H1 (cell line): ENCODE measurements around the gene NCR2. TPM values are rescaled to one million over a fixed set of nuclear protein-coding genes. Genes with fewer than 3 reads are reported as not detected.
A peak's percentile ranks its signal among the peaks of the same experiment; 100 is the strongest.

Source experiments
- CTCF ChIA-PET: fragments of 300-600 bp; sonication (Branson Sonifier 250); formaldehyde crosslinking; loops from one replicate; lab custom pipeline; 2021; ENCODE audit not compliant: partially characterized antibody; lab: Charles Lee
- POLR2A ChIA-PET: fragments of 300-600 bp; sonication (Branson Sonifier 250); formaldehyde crosslinking; loops from one replicate; lab custom pipeline; 2021; ENCODE audit warnings: inconsistent platforms; ENCODE audit not compliant: partially characterized antibody; lab: Charles Lee
- DNase-seq, 2 experiments: peaks; one replicate each; pipeline versions ENCODE4 v3.0.0 to v3.0.0-alpha.2; 2010 to 2022; ENCODE audit warnings: low spot score in 2 of 2, low read depth in 1 of 2, mixed read lengths in 1 of 2
- FAIRE-seq: peaks from 2 replicates; lab custom pipeline; 2011; peaks lifted over from hg19 to GRCh38; lab: Jason Lieb, UNC
- H2AFZ ChIP-seq: 2 replicates; pipeline ENCODE4 v1.8.1; 2012; ENCODE audit warnings: low read length, inconsistent platforms
- H2AK5ac ChIP-seq: 2 replicates; pipeline ENCODE4 v1.6.1; 2013; ENCODE audit warnings: low read depth, low read length
- H2BK120ac ChIP-seq: replicated peaks from 2 replicates; pipeline ENCODE3; 2013; ENCODE audit warnings: low read depth, low read length, inconsistent platforms
- H2BK12ac ChIP-seq: 2 replicates; pipeline ENCODE4 v1.6.1; 2013; ENCODE audit warnings: low read depth, low read length
- H2BK15ac ChIP-seq: 2 replicates; pipeline ENCODE4 v1.6.1; 2013; ENCODE audit warnings: low read length
- H2BK20ac ChIP-seq: 2 replicates; pipeline ENCODE4 v1.6.1; 2013; ENCODE audit warnings: low read length
- H2BK5ac ChIP-seq: 2 replicates; pipeline ENCODE4 v1.6.1; 2013; ENCODE audit warnings: low read depth, low read length
- H3K14ac ChIP-seq: 2 replicates; pipeline ENCODE4 v1.6.1; 2013; ENCODE audit warnings: inconsistent platforms; ENCODE audit not compliant: insufficient read length
- H3K18ac ChIP-seq: 2 replicates; pipeline ENCODE4 v1.6.1; 2013; ENCODE audit warnings: low read length; ENCODE audit errors: extremely low read depth
- H3K23ac ChIP-seq: 2 replicates; pipeline ENCODE4 v1.6.1; 2013; ENCODE audit warnings: inconsistent platforms; ENCODE audit not compliant: insufficient read length
- H3K23me2 ChIP-seq: 2 replicates; pipeline ENCODE4 v1.6.1; 2013; ENCODE audit warnings: low read depth, low read length
- H3K27ac ChIP-seq: 2 replicates; pipeline ENCODE4 v1.6.1; 2011; ENCODE audit warnings: low read depth, low read length, inconsistent platforms
- H3K27me3 ChIP-seq, 4 experiments: replicated peaks in 1 of 4; 1 replicate in 1 of 4; 2 replicates in 3 of 4; pipeline versions ENCODE4 v1.6.1 to v1.8.1; 2011 to 2013; ENCODE audit warnings: low read length in 3 of 4, mild to moderate bottlenecking in 3 of 4, inconsistent platforms in 2 of 4, mixed read lengths in 2 of 4, moderate library complexity in 1 of 4; ENCODE audit not compliant: control insufficient read depth in 3 of 4, insufficient read depth in 3 of 4; ENCODE audit errors: extremely low read depth in 1 of 4
- H3K36me3 ChIP-seq, 4 experiments: 2 replicates each; pipeline versions ENCODE4 v1.6.1 to v1.8.1; 2011 to 2013; ENCODE audit warnings: mild to moderate bottlenecking in 4 of 4, low read length in 3 of 4, moderate library complexity in 2 of 4, control low read depth in 1 of 4, inconsistent platforms in 1 of 4; ENCODE audit not compliant: insufficient read depth in 4 of 4, control insufficient read depth in 2 of 4
- H3K4ac ChIP-seq: replicated peaks from 2 replicates; pipeline ENCODE3; 2013; ENCODE audit warnings: low read length, low read depth, mixed read lengths, inconsistent platforms; ENCODE audit not compliant: insufficient read length
- H3K4me1 ChIP-seq, 4 experiments: replicated peaks in 1 of 4; 1 replicate in 1 of 4; 2 replicates in 3 of 4; pipeline versions ENCODE4 v1.6.1 to v1.8.1; 2011 to 2013; ENCODE audit warnings: low read length in 3 of 4, inconsistent platforms in 2 of 4, mixed read lengths in 1 of 4; ENCODE audit not compliant: insufficient read depth in 4 of 4, control insufficient read depth in 3 of 4
- H3K4me2 ChIP-seq, 2 experiments: 2 replicates each; pipeline versions ENCODE4 v1.6.1 to v1.8.1; 2011 to 2013; ENCODE audit warnings: low read depth in 2 of 2, low read length in 2 of 2, control low read depth in 1 of 2, inconsistent platforms in 1 of 2, mild to moderate bottlenecking in 1 of 2; ENCODE audit not compliant: insufficient read depth in 1 of 2
- H3K4me3 ChIP-seq, 4 experiments: fragments of 200-600, 300-600 bp in 1 of 4; sonication (generic), shearing (Covaris generic), sonication (Bioruptor Twin) in 1 of 4; 2 replicates each; pipeline versions ENCODE4 v1.5.1 to v1.8.1; 2011 to 2016; ENCODE audit warnings: low read length in 4 of 4, low read depth in 3 of 4, control low read depth in 2 of 4, inconsistent platforms in 2 of 4, mild to moderate bottlenecking in 2 of 4, mixed read lengths in 1 of 4, moderate library complexity in 1 of 4; ENCODE audit not compliant: insufficient read depth in 2 of 4; ENCODE audit errors: extremely low read depth in 1 of 4
- H3K56ac ChIP-seq: replicated peaks from 2 replicates; pipeline ENCODE3; 2013; ENCODE audit warnings: low read depth, mild to moderate bottlenecking, mixed read lengths, low read length, inconsistent platforms; ENCODE audit not compliant: insufficient read length
- H3K79me1 ChIP-seq: 2 replicates; pipeline ENCODE4 v1.6.1; 2013; ENCODE audit warnings: low read depth, low read length, control low read depth
- H3K79me2 ChIP-seq, 2 experiments: 2 replicates each; pipeline versions ENCODE4 v1.6.1 to v1.8.1; 2012 to 2013; ENCODE audit warnings: low read length in 2 of 2, mild to moderate bottlenecking in 2 of 2, inconsistent platforms in 1 of 2; ENCODE audit not compliant: insufficient read depth in 2 of 2, control insufficient read depth in 1 of 2
- H3K9ac ChIP-seq, 4 experiments: replicated peaks in 1 of 4; 1 replicate in 1 of 4; 2 replicates in 3 of 4; pipeline versions ENCODE4 v1.6.1 to v1.8.1; 2011 to 2013; ENCODE audit warnings: low read depth in 3 of 4, low read length in 3 of 4, control low read depth in 2 of 4, mild to moderate bottlenecking in 2 of 4, moderate library complexity in 2 of 4, inconsistent platforms in 1 of 4; ENCODE audit errors: extremely low read depth in 1 of 4
- H3K9me3 ChIP-seq, 2 experiments: 2 replicates each; pipeline versions ENCODE4 v1.6.1 to v1.8.1; 2012 to 2013; ENCODE audit warnings: mild to moderate bottlenecking in 2 of 2, moderate library complexity in 2 of 2, control low read depth in 1 of 2, inconsistent platforms in 1 of 2, low read depth in 1 of 2, low read length in 1 of 2, mixed read lengths in 1 of 2; ENCODE audit not compliant: insufficient read depth in 2 of 2
- H4K20me1 ChIP-seq, 2 experiments: replicated peaks in 1 of 2; 2 replicates each; pipeline versions ENCODE3 to v1.8.1; 2011 to 2013; ENCODE audit warnings: inconsistent platforms in 2 of 2, low read length in 2 of 2, mild to moderate bottlenecking in 1 of 2; ENCODE audit not compliant: insufficient read depth in 2 of 2, control insufficient read depth in 1 of 2
- H4K5ac ChIP-seq: 2 replicates; pipeline ENCODE4 v1.6.1; 2013; ENCODE audit warnings: low read length, low read depth, mixed read lengths, inconsistent platforms; ENCODE audit not compliant: insufficient read length
- H4K8ac ChIP-seq: 2 replicates; pipeline ENCODE4 v1.8.0; 2013; ENCODE audit warnings: mild to moderate bottlenecking, moderate library complexity, low read length, inconsistent platforms; ENCODE audit not compliant: insufficient read depth; ENCODE audit errors: extremely low read depth
- H4K91ac ChIP-seq: replicated peaks from 2 replicates; pipeline ENCODE3; 2013; ENCODE audit warnings: low read length, mixed read lengths, inconsistent platforms; ENCODE audit not compliant: insufficient read length
- CTCF ChIP-seq, 3 experiments: IDR thresholded peaks; 1 replicate in 2 of 3; 2 replicates in 1 of 3; pipeline versions ENCODE4 v1.5.1 to v1.6.1; 2011; ENCODE audit warnings: low read length in 3 of 3, mild to moderate bottlenecking in 3 of 3, inconsistent platforms in 2 of 3, low read depth in 1 of 3, moderate library complexity in 1 of 3; ENCODE audit not compliant: insufficient read depth in 1 of 3; ENCODE audit errors: control extremely low read depth in 1 of 3
- RAD21 ChIP-seq, 2 experiments: IDR thresholded peaks in 1 of 2; conservative IDR thresholded peaks in 1 of 2; 2 replicates each; pipeline ENCODE4 v1.6.1; 2011; ENCODE audit warnings: low read depth in 2 of 2, low read length in 2 of 2, improper control_type of control experiment in 1 of 2, inconsistent platforms in 1 of 2, mild to moderate bottlenecking in 1 of 2, moderate library complexity in 1 of 2
- RFX5 ChIP-seq: IDR thresholded peaks from 2 replicates; pipeline ENCODE4 v1.6.1; 2011; ENCODE audit warnings: low read depth, low read length, improper control_type of control experiment, borderline replicate concordance
- TBP ChIP-seq: IDR thresholded peaks from 2 replicates; pipeline ENCODE4 v1.6.1; 2011; ENCODE audit warnings: low read depth, low read length, improper control_type of control experiment
- WGBS, 2 experiments: shearing (Covaris generic) in 1 of 2; methylation state at CpG; one replicate each; pipeline versions ENCODE4 v1.1.6 to v1.1.7; 2013 to 2015; ENCODE audit warnings: low lambda C conversion rate in 2 of 2, mixed read lengths in 2 of 2, inconsistent platforms in 1 of 2, low coverage in 1 of 2, missing lambda C conversion rate in 1 of 2; ENCODE audit not compliant: insufficient replicate concordance in 2 of 2, insufficient coverage in 1 of 2, insufficient read length in 1 of 2; ENCODE audit errors: extremely low coverage in 1 of 2, missing lambda C conversion rate in 1 of 2; 5-methylcytosine and 5-hydroxymethylcytosine counted together
- polyA plus RNA-seq, 7 experiments: library from polyadenylated mRNA; depleted of rRNA in 3 of 7; stranded (reverse) in 5 of 7; unstranded in 2 of 7; fragments of >200 nt in 5 of 7; fragments of 200-250 nt in 2 of 7; gene quantifications; 1 replicate in 5 of 7; 2 replicates in 1 of 7; 4 replicates in 1 of 7; pipeline versions ENCODE4 v1.2.1 to v1.2.3, GENCODE V29; 2011 to 2013; ENCODE audit warnings: missing spikeins in 2 of 7, mixed read lengths in 2 of 7
- total RNA-seq: library from RNA; stranded (reverse); fragmentation: NEBNext Ultra II Directional; extraction: Animal tissue kit (Norgen Biotek cat#: 25700); gene quantifications from 2 replicates; pipeline ENCODE4 v1.2.1, GENCODE V29; 2021
- TF ChIP-seq, protein P1 (sequence below): IDR thresholded peaks from 2 replicates; pipeline ENCODE4 v1.6.1; 2012; ENCODE audit warnings: inconsistent platforms

NCR2 gene
- total and polyA plus RNA-seq, 2 of the 8 experiments (the other 6 are each of a cell fraction or from before 2014, with no cell fraction given), result not detected

DNA sequence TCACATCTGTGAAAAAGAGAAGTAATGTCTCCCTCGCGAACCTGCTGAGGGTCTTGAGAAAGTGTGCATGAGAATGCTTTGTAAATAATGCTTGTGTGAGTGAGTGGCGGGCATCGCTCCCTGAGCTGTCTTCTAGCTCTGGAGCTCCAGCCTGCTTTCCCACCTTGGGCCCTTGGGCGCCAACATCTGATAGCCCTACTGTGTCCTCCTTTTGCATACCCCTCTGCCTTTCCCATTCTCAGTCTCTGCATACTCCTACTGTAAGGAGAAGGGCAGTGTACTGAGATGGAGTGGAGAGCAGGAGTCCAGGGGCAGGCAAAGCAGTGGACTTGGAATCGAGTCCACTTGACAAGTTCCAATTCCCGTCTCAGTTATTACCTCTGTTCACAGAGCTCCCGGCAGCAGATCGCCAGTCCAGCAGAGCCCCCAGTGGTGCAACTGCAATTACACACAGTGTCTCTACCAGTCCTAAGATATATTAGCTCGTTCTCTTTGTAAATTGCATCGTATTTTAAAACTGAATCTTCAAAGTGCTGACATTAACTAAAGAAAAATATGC, 847 bp upstream of the NCR2 start:
- Histone ChIP-seq H3K14ac (no peak overlapping the region), H2BK20ac (no peak overlapping the region), H4K8ac (no peak overlapping the region), H2BK12ac (no peak overlapping the region), H3K9me3 (no peaks in the 10 kb centered on the region), H2BK15ac (no peak overlapping the region), H4K20me1 (no peaks in the 10 kb centered on the region), H3K23me2 (no peaks in the 10 kb centered on the region), H3K4me2 (no peak overlapping the region), H3K36me3 (no peaks in the 10 kb centered on the region), H4K5ac (no peak overlapping the region), H3K9ac (no peak overlapping the region), H3K4ac (no peak overlapping the region), H3K79me2 (no peaks in the 10 kb centered on the region), H3K18ac (no peak overlapping the region), H3K56ac (no peak overlapping the region), H3K4me1 (peaks cover 0 to 5% (median 0%) of the 10 kb centered on the region in 4 experiments; a peak in 1 of 7 replicates), H2BK5ac (no peak overlapping the region), H2BK120ac (no peak overlapping the region), H4K91ac (no peak overlapping the region), H2AFZ (no peak overlapping the region), H2AK5ac (no peak overlapping the region), H3K23ac (no peak overlapping the region), H3K79me1 (no peaks in the 10 kb centered on the region), H3K27ac (no peak overlapping the region), H3K4me3 (no peak overlapping the region), H3K27me3 (0 out of 7 replicates have a peak, but pooled peaks cover 0 to 2% (median 0%) of the 10 kb centered on the region in 4 experiments)
- 85% methylated on average over 10 of the region's 11 CpGs; no CpG with 5 or more reads in 1 of the 2 experiments for WGBS, 2 experiments
- TF ChIP-seq, protein P1, sequence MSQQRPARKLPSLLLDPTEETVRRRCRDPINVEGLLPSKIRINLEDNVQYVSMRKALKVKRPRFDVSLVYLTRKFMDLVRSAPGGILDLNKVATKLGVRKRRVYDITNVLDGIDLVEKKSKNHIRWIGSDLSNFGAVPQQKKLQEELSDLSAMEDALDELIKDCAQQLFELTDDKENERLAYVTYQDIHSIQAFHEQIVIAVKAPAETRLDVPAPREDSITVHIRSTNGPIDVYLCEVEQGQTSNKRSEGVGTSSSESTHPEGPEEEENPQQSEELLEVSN, result no peak
- TF ChIP-seq TBP (no peak), RFX5 (no peak), CTCF (IDR thresholded peaks at IDR 0.05; ENCODE audit: control extremely low read depth in 1 of 3, insufficient read depth in 1 of 3, low read depth in 1 of 3, low read length in 3 of 3) (peak; percentile 23 to 43 (median 30)), RAD21 (IDR thresholded peaks at IDR 0.05 in 1 of 2, conservative IDR thresholded peaks at IDR 0.05 in 1 of 2; ENCODE audit: low read depth in 2 of 2, low read length in 2 of 2) (peak; percentile 25 to 47; a peak in 3 of 4 replicates)
- CTCF ChIA-PET, result interaction anchor here (0.6 to 4.0 kb wide), 18 partner anchors 10 to 441 kb away, joined by 3 to 32 read pairs (median 4); partner anchors contain the start of genes TREML1, TREML2 and TREML4
- DNase-seq, result no peak
- no peak for FAIRE-seq
- POLR2A ChIA-PET, result no interaction called here
